Right lobe of liver (tissue), 4 donors: Measurements from ENCODE around the gene APBB2.

ENCODE experiments used
- CTCF ChIP-seq, 4 donors: fragments of 200-600 bp in 3 of 4; fragments of 450-650 bp in 1 of 4; IDR thresholded peaks; one replicate each; pipeline versions ENCODE4 v1.5.1 to v1.8.0; 2016 to 2022; ENCODE audit warnings: antibody characterized with exemption in 4 of 4, mild to moderate bottlenecking in 2 of 4
- POLR2A ChIP-seq: fragments of 450-650 bp; IDR thresholded peaks from one replicate; pipeline ENCODE4 v1.6.1; 2017; ENCODE audit warnings: antibody characterized with exemption, mild to moderate bottlenecking
- donor health status: DM: no; HTN: no; CAD: no.
- donor health status: DM: no; HTN: no; CAD: no.
- donor health status: DM: no; HTN: yes; CAD: no.

GRCh38 chr4:41072021-41072777 is 142.1 kb downstream of the APBB2 start:
- no peak for TF ChIP-seq CTCF (IDR thresholded peaks at IDR 0.05)
- TF ChIP-seq POLR2A, result no peak
